GM21825 (cell line): Measurements from ENCODE around the gene WDR45B.
"Not testable (repeated sequence)": the region's sequence is repeated elsewhere in the genome, so short reads cannot be mapped to it uniquely, and the experiment has no call there.

Experiments used
- ATAC-seq: cut with Tn5 transposase; IDR thresholded peaks from one replicate; pipeline ENCODE4 v1.9.1; 2021; ENCODE audit warnings: mild to moderate bottlenecking, moderate library complexity; ENCODE audit not compliant: unreplicated experiment

Gene WDR45B

GRCh38 chr17:82588266-82589175 is 59.7 kb downstream of the WDR45B start:
- ATAC-seq = no peak

GRCh38 chr17:82587234-82588086 is 60.8 kb downstream of the WDR45B start:
- ATAC-seq = no peak

DNA sequence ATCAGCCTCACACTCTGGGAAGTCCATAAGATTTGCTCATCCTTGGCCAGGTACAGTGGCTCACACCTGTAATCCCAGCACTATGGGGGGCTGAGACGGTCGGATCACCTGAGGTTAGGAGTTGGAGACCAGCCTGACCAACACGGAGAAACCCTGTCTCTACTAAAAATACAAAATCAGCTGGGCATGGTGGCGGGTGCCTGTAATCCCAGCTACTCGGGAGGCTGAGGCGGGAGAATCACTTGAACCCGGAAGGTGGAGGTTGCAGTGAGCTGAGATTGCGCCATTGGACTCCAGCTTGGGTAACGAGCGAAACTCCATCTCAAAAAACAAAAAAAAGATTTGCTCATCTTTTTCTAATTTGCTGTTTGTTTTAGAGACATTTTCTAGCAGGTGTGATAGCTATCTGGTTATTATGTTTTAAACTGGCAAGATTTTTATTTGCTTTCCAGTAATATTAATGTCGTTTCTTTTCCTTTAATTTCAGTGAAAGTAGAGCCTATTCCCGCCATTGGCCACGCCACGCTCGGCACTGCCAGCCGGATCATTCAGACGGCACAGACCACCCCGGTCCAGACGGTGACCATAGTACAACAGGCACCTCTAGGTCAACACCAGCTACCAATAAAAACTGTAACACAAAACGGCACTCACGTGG is 61.5 kb downstream of the WDR45B start:
- ATAC-seq = no peak

DNA sequence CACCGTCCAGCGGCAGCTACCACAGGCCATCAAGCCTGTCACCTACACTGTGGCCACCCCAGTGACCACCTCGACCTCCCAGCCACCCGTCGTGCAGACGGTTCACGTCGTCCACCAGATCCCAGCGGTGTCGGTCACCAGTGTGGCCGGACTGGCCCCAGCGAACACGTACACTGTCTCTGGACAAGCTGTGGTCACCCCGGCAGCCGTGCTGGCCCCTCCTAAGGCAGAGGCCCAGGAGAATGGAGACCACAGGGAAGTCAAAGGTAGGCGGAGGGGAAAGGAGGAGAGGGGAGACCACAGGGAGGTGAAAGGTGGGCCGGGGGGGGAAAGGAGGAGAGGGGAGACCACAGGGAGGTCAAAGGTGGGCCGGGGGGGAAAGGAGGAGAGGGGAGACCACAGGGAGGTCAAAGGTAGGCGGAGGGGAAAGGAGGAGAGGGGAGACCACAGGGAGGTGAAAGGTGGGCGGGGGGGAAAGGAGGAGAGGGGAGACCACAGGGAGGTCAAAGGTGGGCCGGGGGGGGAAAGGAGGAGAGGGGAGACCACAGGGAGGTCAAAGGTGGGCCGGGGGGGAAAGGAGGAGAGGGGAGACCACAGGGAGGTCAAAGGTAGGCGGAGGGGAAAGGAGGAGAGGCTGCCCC is 62.2 kb downstream of the WDR45B start:
- not testable (repeated sequence) for ATAC-seq

GRCh38 chr17:82583720-82584234 is 64.5 kb downstream of the WDR45B start:
- ATAC-seq = no peak

DNA sequence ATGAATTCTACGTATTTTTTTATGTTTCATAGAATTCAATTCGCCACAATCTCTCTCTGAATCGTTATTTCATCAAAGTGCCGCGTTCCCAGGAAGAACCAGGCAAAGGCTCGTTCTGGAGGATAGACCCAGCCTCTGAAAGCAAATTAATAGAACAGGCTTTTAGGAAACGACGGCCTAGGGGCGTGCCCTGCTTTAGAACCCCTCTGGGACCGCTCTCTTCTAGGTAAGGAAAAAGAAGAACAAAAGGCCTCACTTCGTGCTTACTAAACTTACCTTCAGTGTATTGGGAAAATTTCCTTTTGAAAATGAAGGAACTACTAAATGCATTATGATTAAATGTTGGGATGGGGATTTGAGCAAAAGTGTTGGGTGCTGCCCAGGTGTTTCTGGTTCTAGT is 65.5 kb downstream of the WDR45B start:
- no peak for ATAC-seq

GRCh38 chr17:82582213-82582612 is 66.0 kb downstream of the WDR45B start:
- ATAC-seq = no peak

DNA sequence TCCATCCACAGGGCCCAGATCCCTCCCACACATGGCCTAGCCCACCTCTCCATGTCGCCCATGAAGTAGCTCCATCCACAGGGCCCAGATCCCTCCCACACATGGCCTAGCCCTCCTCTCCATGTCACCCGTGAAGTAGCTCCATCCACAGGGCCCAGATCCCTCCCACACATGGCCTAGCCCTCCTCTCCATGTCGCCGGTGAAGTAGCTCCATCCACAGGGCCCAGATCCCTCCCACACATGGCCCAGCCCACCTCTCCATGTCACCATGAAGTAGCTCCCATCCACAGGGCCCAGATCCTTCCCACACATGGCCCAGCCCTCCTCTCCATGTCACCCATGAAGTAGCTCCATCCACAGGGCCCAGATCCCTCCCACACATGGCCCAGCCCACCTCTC is 68.3 kb downstream of the WDR45B start:
- ATAC-seq = not testable (repeated sequence)

DNA sequence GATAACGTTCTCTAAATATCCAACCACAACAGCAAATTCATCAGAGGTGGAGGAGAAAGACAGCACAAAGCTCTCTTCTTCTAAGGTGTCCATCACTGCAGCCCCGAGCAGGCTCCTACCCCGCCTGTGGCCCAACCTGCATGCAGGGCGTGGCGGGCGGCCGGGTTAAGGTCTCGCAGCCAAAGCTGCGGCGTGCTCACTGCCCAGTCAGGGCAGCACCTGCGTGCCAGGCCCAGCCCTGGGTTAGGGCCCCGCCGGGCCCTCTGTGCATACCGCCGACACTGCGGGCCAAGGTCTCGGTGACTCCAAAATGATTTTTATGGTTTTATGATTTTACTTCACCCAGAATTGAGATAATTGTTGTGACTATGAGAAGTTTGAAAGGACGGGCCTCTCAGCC is 70.9 kb downstream of the WDR45B start:
- ATAC-seq = no peak

- not testable (repeated sequence) for ATAC-seq
Observed at GRCh38 chr17:82575581-82576221, 72.5 kb downstream of the WDR45B start.

DNA sequence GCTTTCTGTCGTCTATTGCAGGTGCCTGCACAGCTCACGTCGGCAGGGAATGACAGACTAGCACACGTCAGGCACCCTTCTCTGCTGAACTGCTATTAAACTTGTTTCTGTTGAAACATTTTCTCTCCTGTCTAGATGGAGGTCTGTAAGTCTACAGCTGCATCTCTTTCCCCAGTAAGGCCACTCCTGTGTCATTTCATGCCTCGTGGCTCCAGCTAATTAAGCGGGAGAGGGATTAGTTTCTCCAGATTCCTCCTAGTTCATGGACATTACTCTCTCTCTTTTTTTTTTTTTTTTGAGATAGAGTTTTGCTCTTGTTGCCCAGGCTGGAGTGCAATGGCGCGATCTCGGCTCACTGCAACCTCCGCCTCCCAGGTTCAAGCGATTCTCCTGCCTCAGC is 74.2 kb downstream of the WDR45B start:
- ATAC-seq = no peak

- no peak for ATAC-seq
Observed at GRCh38 chr17:82571855-82572254, 76.4 kb downstream of the WDR45B start.

- no peak for ATAC-seq
Observed at GRCh38 chr17:82570277-82570676, 78.0 kb downstream of the WDR45B start.

DNA sequence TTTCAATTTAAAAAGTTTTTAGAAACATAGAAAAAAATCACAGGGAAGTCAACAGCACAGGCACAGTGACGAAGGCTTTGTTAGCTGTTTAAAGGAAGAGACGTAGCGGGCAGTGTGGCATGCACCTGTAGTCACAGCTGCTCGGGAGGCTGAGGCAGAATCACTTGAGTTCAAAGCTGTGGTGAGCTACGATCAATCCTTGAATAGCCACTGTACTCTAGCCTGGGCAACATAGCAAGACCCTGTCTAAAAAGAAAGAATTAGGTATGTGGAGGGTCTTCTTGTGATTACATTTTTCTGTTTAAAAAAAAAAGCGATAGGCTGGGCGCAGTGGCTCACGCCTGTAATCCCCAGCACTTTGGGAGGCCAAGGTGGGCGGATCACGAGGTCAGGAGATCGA is 78.6 kb downstream of the WDR45B start:
- no peak for ATAC-seq

- ATAC-seq = no peak
Observed at GRCh38 chr17:82568997-82569393, 79.2 kb downstream of the WDR45B start.

DNA sequence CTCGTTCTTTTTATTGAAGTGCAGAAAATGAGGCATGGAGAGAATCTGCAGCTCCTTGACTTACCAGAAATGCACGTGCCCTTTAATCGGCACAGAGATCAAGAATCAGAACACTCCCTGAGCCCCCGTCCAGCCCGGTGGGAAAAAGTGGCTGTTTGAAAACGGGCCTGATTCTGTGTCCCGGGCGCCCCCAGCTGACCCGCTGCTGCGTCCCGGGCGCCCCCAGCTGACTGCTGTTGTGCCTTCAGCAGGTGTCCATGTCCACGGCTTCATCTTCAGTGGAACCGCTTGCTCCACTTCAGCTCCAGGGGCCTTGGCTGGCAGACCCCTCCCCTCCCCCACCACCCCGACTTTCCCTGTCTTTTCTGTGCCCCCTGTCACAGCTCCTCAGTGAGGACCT is 81.0 kb downstream of the WDR45B start:
- ATAC-seq = no peak

GRCh38 chr17:82566129-82566960 is 81.9 kb downstream of the WDR45B start:
- no peak for ATAC-seq

DNA sequence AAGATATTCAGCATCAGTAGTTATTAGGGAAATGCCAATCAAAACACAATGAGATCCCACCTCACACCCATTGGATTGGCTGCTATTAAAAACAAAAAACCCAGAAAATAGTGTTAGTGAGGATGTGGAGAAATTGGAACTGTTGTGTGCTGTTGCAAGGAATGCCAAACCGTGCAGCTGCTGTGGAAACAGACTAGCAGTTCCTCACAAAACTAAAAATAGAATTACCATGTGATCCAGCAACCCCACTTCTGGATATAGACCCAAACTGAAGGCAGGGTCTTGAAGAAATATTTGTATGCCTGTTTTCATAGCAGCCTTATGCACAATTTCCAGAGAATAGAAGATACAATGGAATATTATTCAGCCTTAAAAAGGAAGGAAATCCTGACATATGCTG is 82.7 kb downstream of the WDR45B start:
- no peak for ATAC-seq
